Right ventricle myocardium superior (tissue), 1 donor: ENCODE data around the gene CFAP99. TPM values are rescaled to one million over a fixed set of nuclear protein-coding genes. Genes with fewer than 3 reads are reported as not detected.
"Not testable (repeated sequence)": the region's sequence is repeated elsewhere in the genome, so short reads cannot be mapped to it uniquely, and the experiment has no call there.

Experiments
- ATAC-seq: fragments of 200-7000 bp; cut with Tn5 transposase; one replicate; pipeline ENCODE4 v1.9.1; 2020; ENCODE audit warnings: mild to moderate bottlenecking; ENCODE audit not compliant: poor library complexity
- DNase-seq: peaks from one replicate; pipeline ENCODE4 v3.0.0-alpha.2; 2020
- intact Hi-C: fragments of 100-400 bp; cut with DNase I; formaldehyde crosslinking; loops from one replicate; pipeline ENCODE4 v1.11.2; 2022
- long read RNA-seq: library from polyadenylated mRNA; unstranded; transcript quantifications from one replicate; pipeline ENCODE4 v2.0.0, GENCODE V29; 2021
- total RNA-seq: library from RNA; stranded (reverse); fragmentation: NEBNext Ultra II Directional; extraction: Animal tissue kit (Norgen Biotek cat#: 25700); gene quantifications from one replicate; pipeline ENCODE4 v1.2.1, GENCODE V29; 2021
- donor health status: DM: no; HTN: yes; CAD: no; lungs with severe emphysema.

CFAP99 gene
- total RNA-seq: not detected
- long read RNA-seq: 0 reads

DNA sequence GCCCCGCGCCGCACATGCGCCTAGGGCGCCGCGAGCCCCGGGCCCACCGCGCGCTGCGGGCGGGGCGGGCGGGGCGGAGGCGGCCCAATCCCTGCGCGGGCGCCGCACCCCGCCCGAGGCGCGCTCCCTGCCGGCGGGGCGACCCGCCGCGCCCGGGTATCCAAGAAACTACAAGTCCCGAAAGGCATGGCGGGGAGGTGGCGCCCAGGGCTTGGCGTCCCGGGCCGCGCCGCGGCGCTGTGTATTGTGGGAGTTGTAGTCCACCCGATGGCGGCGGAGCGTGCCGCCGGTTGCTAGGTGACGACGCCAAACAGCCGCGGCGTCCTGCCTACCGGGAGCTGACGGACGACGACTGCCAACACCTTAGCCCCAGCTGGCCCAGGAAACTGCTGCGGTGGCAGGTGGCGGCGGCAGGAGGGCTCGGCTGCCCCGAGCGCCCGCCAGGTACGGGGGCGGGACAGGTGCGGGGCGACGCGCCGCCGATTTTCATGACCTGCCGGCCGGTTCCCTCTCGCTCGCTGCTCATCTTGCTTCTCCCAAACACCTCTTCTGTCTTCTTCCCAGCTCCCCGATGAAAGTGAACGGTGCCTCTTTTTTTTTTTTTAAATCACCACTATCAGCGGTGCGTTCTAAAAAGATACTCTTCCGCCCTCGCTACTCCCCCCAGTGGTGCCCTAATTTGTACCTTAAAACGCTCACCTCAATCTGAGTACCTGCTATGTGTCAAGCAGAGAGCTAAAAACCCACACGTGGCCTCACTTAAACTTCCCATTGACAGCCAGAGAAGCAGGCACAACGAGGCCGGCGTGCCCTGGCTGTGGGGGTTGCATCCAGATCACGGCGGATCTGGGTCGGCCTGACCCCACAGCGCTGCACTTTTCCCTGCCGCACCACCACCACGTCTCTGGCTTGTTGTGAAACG, at the start of gene CFAP99:
CFAP99 (plus strand) TSS at position 306 of the 922 bp plus-strand sequence.
- peak; percentile 99 for DNase-seq
- ATAC-seq: peak; percentile 98
- intact Hi-C loops: loop anchor here (10.0 kb wide), 1 partner anchor 154 kb away; the partner anchor contains the start of gene MXD4

DNA sequence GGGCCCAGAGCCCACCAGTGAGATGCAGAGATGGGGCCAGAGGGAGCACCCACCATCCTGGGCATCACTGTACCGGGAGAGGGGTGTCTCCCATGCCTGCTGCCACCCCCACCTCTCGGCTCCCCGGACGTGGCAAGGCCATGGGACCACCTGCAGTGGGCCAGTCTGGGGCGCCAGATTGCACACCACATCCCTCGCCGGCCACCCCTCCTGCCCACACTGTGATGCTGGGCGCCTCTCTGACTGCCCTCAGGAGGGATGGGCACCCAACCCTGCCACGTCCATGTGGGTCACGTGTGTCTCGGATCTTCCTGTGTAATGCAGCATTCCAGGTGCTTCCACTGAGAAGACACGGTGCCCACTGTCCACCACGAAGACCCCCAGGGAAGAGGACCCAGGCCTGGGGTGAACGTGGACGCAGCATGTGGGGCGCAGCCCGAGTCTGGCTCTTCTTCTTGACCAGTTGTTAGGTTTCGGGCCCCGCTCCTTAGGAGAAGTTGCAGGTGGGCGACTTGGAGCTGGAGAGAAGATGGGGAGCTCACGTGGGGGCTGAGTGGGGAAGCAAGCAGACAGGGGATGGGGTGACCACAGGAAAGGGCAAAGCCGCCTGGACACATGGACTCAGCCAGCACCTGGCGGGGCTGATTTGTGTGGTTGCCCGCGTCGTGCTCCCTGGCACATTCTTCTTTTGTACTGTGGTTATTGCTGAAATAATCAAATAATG, 48.0 kb upstream of the CFAP99 start:
- DNase-seq (no peak), ATAC-seq (no peak)
- intact Hi-C loops: no loop called here

DNA sequence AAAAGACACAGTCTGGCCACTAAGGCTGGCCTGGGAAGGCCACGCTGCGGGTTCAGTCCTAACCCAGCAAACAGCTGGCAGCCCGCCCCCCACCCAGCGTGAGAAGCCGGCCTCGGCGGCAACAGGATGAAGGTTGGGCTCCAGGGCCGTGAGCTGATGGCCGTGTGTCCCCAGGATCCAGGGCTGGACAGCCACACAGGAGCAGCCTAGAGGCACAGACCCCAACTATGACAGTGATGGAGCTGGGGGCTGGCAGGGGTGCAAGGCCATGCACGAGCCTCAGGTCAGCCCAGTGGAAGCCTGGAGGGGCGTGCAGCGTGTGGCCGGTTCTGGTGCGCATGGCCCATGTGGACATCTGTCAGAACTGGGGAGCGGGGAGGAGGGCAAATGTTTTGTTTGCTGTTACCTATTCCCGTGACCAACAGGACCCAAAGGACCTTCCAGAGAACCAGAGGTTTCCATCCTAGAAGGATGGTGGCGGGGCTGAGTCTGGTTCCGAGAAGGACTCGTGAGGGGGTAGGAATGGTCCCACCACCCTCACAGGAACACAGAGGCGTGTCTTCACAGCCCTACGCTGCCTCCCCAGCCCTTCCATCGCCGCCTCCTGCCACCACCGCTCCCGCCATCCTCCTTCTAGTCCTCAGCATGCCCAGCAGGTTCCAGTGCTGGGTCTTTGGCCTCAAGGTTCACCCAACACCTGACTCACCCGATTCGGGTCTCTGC, 46.8 kb upstream of the CFAP99 start:
- no peak for ATAC-seq
- intact Hi-C loops: no loop called here
- no peak for DNase-seq

DNA sequence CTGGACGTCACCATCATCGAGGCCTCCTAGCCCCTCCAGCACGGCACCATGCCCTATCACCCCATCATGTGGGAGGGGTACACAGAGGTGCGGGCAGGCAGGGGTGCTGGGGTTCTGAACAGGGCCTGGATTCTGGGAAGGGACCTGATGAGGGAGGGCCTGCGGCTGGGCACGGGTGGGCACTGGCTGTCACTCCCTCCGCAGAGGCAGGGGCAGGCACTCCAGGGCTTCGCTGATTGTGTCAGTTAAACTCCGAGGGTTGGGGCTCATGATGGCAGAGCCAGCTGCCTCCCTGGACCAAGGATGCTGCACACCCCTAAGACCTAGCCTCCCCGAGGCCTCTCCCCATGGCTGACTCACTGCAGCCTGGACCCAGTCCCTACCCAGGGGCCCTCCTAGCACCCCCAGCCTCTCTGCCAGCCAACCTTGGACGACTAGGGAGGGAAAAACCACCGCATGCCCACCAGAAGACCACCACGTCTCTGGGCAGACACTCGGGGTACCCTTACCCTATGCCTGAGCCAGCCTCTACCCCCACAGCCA, 46.2 kb upstream of the CFAP99 start:
- ATAC-seq: no peak
- intact Hi-C loops: no loop called here
- DNase-seq: no peak

DNA sequence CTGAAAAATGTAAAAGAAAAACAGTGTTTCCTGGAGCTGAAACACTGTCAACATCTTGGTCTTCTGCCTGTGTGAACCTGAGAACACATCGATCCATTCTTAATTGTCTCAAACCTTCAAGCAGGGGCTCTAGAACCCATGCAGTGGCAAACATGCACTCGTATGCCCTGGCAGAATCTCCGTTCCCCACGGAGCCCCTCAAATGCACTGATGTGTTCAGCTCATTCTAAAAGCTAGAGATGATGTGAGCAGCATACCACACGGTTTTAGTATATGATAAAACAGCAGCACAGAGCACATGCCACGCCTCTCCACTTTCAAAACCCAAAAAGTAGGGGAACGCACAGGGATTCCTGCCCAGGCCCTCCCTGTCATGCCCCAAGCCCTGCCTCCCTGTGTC, 45.2 kb upstream of the CFAP99 start:
- intact Hi-C loops: no loop called here
- no peak for DNase-seq
- ATAC-seq: no peak

DNA sequence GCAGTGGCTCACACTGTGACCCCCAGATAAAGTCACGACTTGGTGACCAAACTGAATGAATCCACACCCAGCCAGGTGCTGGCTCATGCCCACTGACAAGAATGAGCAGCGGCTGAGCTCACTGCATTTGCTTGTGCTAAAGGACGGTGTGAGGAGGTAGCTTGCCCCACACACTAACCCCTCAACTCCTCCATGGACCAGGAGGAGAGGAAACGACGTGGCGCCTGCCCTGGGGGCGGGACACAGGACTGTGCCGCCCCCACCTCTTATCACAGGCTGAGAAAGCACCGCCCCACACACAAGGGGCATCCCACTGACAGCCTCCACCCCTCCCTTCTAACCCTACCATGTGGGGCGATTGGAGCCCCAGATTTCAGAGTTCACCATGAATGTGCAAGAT, 43.3 kb upstream of the CFAP99 start:
- DNase-seq: no peak

DNA sequence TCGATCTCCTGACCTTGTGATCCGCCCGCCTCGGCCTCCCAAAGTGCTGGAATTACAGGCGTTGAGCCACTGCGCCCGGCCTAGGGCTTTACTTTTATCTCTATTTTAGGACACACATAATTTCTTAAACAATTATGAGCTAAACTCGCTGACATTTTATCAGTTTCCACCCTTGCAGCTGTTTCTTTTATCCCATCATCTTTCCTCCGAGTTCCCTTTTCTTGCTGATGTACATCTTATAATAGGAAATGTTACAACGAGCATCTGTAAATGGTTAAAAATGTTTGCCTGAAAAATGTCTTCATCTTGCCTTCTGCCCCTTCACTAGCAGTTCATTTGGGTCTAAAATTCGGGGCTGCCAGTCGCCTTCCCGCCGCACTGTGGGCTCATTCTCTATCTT, 41.5 kb upstream of the CFAP99 start:
- intact Hi-C loops: no loop called here
- DNase-seq (no peak), ATAC-seq (no peak)

More for the DNA sequence above, 43.3 kb upstream of the CFAP99 start:
- intact Hi-C loops: no loop called here
- ATAC-seq: no peak

DNA sequence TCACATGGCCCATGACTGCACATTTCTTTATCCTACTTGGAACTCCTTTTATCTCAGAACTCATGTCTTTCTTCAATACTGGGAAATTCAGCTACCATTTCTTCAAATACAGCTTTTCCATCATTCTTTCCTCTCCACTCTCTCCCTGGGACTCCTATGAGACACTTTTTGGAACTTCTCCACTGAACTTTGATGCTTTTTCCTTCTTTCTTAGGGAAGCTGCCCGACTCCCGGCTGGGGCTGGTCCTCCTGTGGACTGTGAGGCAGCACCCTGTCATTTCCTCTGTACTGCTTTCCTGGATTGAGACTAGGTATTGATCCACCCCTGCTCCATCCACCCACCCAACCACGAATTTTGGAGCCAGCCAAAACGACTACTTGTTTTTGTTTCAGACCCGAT, 40.4 kb upstream of the CFAP99 start:
- no peak for ATAC-seq
- DNase-seq: no peak
- intact Hi-C loops: no loop called here

DNA sequence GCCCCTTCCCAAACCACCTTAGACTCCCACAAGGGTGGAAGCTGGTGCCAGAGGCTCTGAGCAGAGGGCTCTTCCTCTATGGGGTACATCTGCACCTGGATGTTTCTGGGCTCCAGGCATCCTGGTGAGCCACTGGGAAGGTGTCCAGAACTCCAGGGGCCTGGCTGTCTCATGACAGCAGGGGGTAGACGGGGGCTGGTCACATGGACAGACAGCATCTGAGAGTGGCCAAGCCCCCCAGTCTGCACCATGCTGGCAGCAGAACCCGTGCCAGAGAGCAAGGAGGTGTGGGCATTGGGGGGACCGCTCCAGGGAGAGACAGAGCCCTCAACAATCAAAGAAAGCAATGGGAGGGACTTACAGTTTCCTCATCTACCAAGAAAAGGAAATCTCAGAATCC, 39.9 kb upstream of the CFAP99 start:
- no peak for DNase-seq
- intact Hi-C loops: no loop called here
- no peak for ATAC-seq

DNA sequence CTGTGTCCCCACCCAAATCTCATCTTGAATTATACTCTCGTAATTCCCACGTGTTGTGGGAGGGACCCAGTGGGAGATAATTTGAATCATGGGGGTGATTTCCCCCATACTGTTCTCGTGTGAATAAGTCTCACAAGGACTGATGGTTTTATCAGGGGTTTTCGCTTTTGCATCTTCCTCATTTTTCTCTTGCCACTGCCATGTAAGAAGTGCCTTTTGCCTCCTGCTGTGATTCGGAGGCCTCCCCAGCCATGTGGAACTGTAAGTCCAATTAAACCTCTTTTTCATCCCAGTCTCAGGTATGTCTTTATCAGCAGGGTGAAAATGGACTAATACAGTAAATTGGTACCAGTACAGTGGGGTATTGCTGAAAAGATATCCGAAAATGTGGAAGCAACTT, 38.2 kb upstream of the CFAP99 start:
- DNase-seq, ATAC-seq: not testable (repeated sequence)

DNA sequence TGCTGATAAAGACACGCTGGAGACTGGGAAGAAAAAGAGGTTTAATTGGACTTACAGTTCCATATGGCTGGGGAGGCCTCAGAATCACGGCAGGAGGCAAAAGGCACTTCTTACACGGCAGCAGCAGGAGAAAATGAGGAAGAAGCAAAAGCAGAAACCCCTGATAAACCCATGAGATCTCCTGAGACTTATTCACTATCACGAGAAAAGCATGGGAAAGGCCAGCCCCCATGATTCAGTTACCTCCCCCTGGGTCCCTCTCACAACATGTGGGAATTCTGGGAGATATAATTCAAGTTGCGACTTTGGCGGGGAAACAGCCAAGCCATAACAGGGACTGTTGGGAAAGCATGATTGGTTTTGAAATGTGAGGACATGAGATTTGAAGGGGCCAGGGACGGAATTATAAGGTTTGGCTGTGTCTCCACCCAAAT, 36.0 kb upstream of the CFAP99 start:
- intact Hi-C loops, ATAC-seq, DNase-seq: not testable (repeated sequence)

More for the DNA sequence above, 38.2 kb upstream of the CFAP99 start:
- intact Hi-C loops: not testable (repeated sequence)

DNA sequence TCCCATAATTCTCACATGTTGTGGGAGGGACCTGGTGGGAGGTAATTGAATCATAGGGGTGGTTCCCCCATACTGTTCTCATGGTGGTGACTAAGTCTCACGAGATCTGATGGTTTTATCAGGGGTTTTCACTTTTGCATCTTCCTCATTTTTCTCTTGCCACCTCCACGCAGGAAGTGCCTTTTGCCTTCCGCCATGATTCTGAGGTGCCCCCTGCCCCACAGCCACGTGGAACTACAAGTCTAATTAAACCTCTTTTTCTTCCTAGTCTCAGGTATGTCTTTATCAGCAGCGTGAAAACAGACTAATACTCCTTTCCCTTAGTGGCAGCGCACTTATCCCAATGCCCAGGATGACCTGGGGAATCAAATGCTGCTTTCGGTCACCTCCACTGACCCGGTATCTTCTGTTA, 35.5 kb upstream of the CFAP99 start:
- DNase-seq, intact Hi-C loops, ATAC-seq: not testable (repeated sequence)

DNA sequence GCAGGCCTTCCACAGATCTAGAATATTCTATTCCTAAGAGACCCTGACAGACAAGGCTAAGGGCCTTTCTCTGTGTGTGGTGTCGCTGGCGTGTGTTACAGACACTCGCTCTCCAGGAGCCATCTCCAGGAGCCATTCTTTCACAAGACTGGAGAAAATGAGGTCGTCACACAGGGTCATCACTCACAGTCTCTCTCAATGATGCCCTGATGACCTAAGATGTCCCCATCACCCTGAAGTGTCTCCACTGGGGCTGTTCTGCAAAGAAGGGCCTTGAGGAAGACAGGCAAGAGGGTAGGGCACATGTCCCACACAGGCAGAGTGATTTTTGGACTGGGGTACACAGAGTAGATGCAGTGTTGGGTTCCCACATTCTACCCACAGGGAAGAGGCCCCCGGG, 35.0 kb upstream of the CFAP99 start:
- intact Hi-C loops: no loop called here
- DNase-seq (no peak), ATAC-seq (no peak)

DNA sequence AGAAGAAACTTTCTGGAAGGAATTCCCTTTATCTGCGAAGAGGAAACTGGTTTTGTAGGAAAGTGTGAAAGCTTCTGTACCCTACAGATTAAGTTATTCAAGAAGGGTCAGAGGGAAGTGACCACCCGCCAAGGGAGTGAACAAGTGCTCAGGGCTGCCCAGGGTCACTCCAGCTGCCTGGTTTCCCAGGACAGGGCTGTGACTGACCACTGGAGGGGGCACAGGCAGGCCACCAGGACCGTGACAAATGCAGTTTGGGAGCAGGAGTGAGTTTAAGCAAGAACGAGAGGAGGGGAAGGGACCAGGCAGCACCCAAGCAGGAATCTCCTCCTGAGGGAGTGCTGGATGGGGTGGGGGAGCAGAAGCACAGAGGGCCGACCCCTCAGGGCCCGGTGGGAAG, 34.5 kb upstream of the CFAP99 start:
- no peak for ATAC-seq
- no peak for DNase-seq
- intact Hi-C loops: no loop called here

DNA sequence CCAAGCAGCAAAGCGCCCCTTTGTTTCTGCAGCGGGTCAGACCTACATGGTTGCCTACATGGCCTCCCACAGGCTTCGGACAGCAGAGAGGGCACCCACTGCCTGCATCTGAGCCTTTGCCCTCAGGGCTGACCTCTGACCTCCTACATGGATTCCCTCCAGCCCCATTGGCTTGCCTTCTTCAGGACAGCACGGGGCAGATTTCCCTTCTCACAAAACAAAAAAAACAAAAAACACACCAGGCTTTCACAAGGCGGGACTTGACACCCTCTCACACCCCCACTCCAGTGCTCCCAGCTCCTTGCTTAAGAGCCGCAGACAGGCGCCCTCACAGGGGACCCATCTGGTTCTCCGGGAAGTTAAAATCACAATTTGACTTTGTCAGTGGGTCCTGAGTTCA, 33.2 kb upstream of the CFAP99 start:
- intact Hi-C loops: no loop called here
- ATAC-seq (no peak), DNase-seq (no peak)

DNA sequence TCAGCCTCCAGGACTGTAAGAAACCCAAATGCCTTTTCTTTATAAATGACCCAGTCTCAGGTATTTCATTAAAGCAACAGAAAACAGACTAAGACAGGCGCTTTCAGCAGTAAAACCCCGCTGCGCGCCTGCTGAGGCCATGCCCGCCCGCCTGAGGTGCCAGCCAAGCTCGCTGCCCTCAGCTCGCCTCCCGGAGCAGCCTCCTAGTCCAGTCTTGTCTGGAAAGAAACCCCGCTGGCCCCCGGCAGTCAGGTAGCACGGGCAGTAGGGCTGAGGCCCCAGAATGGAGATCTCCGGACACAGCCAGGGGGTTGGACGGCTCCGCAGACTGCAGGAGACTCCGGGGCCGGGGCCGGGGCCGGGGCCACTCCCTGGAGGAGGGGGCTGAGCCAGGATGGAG, 32.0 kb upstream of the CFAP99 start:
- ATAC-seq (no peak), DNase-seq (no peak)
- intact Hi-C loops: no loop called here

DNA sequence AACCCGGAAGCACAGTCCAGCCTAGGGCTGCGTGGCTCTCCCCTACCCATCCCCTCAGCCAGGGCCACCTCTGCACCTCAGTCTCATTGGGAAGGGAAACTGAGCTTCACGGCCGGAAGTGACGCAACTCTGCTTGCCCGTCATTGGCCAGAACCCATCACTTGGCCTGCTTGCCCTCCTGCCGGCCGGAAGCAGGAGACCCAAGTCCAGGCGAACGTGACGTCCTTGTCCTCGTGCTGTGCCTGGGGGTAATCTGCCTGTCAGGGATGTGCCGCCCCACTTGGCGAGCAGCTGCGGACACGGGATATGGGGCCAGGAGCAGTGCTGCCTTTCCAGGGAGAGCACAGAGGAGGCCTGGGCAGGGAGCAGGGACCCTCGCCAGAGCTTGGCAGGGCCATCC, 31.5 kb upstream of the CFAP99 start:
- ATAC-seq: no peak
- intact Hi-C loops: no loop called here
- no peak for DNase-seq

DNA sequence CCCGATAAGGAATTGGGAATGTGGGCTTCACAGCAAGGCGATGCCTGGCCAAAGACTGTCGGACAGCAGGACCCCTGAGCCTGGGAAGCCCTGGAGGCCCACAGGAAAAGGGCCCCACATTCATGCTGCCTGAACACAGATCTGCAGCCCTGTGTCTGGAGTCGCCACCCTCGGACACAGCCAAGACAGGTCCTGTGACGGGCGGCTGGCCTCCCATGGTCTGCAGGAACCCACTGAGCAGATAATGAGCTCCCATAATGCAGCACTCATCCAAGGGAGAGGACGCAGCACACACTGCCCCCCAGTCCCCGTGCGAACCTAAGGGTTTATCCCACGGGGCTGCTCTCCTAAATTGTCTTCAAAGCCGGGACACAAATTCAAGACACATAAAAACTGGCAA, 30.9 kb upstream of the CFAP99 start:
- DNase-seq (no peak), ATAC-seq (no peak)
- intact Hi-C loops: no loop called here
